DMS 273 treated with DMSO at 0.1 percent for 48 hours (cell line): Measurements from ENCODE around the gene GRIN1.
A peak's percentile ranks its signal among the peaks of the same experiment; 100 is the strongest.

Source experiments
- DNase-seq: peaks from one replicate; lab custom pipeline; 2025; lab: John Stamatoyannopoulos, UW

The GRIN1 gene

DNA sequence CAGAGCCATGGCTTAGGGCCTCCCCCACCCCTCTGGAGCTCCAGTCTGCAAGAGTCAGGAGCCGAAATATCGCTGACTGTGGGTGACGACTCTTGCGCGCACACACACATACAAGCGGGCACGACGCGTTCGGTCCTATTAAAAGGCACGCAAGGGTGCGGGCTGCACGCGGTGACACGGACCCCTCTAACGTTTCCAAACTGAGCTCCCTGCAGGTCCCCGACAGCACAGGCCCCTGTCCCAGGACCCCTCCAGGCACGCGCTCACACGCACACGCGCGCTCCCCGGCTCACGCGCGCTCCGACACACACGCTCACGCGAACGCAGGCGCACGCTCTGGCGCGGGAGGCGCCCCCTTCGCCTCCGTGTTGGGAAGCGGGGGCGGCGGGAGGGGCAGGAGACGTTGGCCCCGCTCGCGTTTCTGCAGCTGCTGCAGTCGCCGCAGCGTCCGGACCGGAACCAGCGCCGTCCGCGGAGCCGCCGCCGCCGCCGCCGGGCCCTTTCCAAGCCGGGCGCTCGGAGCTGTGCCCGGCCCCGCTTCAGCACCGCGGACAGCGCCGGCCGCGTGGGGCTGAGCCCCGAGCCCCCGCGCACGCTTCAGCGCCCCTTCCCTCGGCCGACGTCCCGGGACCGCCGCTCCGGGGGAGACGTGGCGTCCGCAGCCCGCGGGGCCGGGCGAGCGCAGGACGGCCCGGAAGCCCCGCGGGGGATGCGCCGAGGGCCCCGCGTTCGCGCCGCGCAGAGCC lies at the start of gene GRIN1:
Gene GRIN1 (plus strand): TSS at position 433 of the 746 bp plus-strand sequence. CDS start 333 bp downstream, outside the sequence.
- DNase-seq, result no peak

DNA sequence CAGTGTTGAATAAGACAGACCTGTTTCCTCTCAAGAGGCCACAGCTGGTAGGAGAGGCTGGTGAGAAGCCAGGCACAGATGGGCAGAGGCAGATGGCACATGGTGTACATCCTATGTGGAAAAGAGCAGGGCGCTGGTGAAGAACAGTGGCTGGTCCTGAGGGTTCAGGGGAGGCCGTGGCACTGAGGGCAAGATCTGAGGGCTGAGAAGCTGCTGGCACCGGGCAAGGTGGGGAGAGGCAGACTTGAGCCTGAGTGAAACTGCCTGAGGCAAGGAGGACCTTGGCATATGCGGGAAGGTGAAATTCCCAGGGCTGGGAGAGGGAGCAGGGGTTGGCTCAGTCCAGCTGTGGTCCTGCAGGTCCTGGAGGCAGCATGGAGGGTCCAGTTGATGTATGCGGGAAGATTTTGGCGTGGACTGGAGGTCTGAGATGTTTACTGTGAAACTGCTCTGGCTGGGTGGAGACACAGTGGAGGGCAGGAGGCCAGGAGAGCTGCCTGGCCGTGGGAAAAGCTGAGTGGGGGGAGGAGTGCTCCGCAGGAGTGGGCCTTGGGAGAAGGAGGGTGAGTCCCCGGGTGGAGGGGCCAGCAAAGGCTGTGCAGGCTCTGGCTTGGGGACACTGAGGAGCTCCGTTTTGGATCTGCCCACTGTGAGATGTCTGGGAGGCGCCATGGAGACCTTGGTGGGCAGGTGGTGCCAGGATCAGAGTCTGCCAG lies 49.6 kb upstream of the GRIN1 start:
- peak; percentile 64 for DNase-seq

DNA sequence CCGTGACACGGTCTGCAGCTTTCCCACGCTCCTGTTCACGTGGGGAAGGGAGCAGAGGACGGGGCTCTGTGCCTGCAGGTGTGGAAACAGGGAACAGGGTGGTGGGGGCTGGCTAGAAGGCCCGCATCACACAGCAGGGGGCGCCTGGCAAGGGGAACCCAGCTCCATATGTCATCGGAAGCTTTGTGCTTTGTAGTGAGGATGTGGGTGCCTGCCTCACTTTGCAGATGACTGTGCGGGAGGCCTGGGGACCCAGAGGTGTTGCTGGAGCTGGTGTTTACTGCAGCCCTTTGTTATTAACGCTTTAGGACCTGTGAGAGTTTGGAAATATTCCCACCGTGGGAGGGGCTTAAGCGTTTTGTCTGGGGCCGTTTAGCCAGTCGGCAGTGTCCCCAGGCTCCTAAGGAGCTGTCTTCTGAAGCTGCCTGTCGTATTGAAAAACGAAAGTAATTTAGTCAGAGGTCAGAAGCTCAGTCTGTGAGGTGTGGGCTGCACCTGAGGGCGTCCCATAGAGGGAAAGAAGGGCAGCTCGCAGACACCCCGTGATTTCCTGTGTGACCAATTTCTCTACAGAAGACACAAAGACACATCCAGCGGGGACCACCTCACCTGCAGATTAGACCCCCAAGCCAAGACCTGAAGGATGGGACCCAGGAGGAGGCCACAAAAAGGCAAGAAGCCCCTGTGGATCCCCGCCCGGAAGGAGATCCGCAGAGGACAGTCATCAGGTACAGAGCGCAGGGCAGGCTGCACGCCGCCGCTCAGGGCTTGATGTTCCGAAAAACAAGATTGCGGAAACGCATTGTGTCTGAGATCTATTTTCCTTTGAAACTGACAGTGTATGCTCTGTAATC lies 43.1 kb upstream of the GRIN1 start:
- no peak for DNase-seq

DNA sequence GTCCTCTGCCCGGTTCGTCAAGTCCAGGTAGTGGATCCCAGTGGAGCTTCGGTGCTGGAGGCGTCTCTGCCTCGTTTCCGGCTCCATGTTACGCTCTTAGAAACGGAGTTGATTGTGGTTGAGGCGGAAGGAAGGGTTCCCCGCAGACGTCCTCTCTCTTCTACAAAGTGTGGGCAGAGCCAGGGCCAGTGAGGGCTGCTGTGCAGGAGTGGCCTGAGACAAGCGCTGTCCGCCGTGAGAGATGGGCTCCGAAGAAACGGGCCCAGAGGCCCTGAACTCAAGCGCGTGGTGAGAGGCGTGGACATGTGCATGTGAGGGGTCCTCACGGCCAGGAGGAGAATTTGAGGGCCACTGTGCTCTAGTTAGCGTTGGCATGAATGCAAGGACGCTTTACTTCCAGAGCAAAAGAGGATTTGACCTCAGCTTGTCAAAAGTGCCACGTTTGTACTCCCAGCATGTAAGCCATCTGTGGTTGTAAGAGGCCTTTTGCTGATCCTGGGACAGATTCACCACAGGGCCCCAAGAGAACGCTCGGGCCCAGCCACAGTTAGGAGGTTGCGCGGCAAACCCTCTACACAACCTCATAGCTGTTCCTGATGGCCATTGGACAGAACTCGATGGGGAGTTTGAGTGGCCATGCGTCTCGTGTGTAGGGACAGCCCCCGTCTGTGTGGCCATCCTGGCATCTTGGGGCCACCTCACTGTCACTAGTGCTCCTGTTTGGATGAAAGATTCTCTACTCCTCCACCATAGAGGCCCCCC lies 42.0 kb upstream of the GRIN1 start:
- DNase-seq, result no peak

DNA sequence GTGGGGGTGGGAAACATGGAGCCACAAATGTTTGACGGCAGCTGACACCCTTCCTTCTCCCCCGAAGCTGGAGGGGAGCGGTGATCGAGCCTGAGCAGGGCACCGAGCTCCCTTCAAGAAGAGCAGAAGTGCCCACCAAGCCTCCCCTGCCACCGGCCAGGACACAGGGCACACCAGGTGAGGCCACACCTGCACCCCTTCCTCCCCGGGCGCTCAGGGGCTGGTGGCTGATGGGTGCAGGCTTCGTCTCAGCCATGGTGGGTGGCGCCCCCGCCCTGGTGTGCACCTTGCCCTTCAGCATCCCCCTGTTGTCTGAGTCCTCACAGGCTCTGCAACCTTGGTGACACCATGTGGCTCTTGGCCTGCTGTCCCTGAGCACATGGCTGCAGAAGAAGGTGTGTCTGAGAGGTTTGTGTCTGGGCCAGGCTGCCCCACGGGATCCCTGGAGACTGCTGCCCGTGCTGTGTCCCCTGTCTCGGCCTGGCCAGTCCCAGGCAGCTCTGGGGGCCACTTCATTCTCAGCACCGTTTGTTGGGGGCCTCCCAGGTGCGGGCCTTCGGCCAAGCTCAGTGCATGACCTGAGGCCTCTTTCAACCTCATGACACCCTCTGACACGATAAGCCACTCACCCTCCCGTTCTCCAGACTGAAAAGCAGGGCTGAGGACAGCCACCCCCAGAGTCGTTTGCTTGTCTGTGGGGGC lies 41.0 kb upstream of the GRIN1 start:
- DNase-seq, result no peak

DNA sequence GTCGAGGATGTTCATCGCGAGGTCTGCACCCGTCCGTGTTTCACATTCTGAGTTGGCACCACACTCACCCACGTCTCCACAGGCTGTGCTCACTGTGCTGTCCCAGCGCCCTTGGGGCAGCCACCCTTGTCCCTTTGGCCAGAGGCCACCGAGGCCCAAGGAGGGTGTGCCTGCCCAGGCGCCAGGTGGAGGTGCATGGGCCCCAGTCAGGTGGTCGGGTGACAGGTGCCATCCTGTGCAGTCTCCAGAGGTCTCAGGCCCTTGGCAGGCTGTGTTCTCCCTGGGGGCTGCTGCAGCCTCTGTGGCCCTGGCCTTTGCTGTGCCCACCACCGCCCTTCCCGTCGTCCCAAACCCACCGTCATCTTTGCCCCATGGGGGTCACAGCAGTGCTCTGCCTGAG lies 39.7 kb upstream of the GRIN1 start:
- no peak for DNase-seq

DNA sequence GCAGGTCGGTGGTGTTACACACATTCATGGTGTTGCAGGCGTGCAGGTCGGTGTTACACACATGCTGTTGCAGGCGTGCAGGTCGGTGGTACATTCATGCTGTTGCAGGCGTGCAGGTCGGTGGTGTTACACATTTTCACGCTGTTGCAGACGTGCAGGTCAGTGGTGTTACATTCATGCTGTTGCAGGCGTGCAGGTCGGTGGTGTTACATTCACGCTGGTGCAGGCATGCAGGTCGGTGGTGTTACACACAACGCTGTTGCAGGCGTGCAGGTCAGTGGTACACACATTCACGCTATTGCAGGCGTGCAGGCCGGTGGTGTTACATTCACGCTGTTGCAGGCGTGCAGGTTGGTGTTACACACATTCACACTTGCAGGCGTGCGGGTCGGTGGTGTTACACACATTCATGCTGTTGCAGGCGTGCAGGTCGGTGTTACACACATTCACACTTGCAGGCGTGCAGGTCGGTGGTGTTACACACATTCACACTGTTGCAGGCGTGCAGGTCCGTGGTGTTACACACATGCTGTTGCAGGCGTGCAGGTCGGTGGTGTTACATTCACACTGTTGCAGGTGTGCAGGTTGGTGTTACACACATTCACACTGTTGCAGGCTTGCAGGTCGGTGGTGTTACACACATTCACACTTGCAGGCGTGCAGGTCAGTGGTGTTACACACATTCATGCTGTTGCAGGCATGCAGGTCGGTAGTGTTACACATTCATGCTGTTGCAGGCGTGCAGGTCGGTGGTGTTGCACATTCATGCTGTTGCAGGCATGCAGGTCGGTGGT lies 35.6 kb upstream of the GRIN1 start:
- no peak for DNase-seq

DNA sequence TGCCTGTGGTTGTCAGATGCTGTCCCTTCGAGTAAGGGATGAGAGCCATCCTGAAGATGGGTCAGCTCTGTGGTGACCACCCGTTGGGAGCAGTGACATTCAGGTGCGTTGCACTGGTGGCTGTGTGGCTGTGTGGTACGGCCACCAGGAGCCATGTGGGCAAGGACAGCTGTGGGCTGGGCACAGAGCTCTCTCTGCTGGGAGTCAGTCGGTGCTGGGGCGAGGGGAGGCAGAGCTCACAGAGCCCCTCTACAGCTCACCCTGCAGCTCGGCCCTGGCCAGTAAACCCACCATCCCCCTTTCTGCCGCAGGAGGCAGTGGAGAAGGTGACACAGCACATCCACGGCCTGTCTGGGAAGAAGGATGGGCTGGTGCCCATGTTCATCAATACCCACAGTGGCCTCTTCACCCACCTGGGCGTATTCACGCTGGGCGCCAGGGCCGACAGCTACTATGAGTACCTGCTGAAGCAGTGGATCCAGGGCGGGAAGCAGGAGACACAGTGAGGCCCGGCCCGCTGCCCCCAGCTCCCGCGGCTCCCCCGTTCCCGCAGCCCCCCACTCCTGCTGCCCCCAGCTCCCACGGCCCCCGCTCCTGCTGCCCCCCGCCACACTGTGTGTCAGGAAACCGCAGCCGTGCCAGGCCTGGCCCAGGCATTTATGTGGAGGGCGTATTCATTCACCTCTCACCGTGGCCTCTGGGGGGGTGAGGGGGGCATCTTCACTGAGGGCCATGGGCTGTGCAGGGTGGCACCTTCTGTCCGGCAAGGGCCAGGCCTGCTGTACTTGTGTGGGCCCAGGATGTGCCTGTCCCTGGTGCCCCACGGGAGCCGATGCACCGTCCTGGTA lies 32.9 kb upstream of the GRIN1 start:
- no peak for DNase-seq

DNA sequence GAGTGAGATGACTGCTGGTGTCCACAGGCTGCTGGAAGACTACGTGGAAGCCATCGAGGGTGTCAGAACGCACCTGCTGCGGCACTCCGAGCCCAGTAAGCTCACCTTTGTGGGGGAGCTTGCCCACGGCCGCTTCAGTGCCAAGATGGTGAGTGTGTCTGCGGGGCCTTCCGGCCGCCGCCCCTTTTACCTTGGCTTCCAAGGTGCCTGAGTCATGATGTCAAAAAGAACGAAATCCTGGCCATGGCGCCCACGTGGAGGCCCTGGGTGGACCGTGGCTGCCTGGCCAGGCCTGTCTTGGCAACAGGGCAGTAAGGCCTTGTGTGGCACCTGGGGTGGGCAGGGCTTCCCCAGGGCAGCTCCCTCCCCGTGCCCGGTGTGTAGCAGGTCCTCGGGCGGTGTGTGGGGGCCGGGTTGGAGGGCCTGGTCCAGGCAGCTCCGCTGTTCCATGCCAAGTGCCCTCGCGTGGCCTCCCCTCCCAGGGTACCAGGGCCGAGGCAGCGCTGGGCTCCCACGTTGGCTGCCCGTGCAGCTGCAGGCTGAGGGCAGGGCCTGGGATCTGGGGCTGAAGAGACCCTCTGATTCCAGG lies 32.2 kb upstream of the GRIN1 start:
- no peak for DNase-seq

DNA sequence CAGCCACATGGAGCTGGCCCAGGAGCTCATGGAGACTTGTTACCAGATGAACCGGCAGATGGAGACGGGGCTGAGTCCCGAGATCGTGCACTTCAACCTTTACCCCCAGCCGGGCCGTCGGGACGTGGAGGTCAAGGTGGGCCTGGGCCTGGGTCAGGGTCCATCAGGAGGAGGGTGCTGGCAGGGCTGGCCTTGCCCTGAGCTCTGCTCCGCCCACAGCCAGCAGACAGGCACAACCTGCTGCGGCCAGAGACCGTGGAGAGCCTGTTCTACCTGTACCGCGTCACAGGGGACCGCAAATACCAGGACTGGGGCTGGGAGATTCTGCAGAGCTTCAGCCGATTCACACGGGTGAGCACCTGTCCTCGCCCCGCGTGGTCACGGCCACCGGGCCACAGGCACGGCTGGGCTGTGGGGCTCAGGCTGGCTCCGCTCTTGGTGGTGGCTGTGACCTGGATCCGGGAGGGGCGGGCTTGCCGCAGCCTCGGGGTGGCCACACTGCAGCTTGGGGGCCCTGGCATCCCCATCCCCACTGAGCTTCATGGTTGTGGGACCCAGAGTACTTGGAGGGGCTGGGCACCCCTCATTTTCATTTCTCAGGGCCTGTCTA lies 31.5 kb upstream of the GRIN1 start:
- DNase-seq, result no peak

DNA sequence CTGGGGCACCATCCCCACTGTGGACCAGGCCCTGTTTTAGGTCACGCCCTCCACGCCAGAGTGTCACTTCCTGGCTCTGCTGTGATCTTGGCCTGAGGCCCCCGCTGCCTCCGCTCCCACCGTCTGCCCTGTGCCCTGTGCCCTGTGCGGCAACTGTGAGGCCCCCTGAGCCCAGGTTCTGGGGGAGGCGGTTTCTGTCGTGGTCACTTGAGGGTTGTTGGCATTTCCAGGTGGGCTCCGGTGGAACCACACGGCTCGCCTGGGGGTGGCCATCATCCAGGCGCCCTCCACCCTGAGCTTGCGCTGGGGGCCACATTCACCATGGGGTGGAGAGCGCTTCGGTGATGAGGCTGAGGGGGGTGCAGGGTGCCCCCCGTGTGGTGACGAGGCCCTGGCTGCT lies 31.0 kb upstream of the GRIN1 start:
- no peak for DNase-seq

DNA sequence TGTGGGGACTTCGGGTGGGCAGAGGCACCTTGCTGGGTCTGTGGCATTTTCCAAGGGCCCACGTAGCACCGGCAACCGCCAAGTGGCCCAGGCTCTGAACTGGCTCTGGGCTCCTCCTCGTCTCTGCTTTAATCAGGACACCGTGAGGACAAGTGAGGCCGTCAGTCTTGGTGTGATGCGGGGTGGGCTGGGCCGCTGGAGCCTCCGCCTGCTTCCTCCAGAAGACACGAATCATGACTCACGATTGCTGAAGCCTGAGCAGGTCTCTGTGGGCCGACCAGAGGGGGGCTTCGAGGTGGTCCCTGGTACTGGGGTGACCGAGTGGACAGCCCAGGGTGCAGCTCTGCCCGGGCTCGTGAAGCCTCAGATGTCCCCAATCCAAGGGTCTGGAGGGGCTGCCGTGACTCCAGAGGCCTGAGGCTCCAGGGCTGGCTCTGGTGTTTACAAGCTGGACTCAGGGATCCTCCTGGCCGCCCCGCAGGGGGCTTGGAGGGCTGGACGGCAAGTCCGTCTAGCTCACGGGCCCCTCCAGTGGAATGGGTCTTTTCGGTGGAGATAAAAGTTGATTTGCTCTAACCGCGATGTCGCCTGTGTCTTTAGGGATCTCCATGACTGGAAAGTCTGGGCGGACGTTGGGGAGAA lies 30.2 kb upstream of the GRIN1 start:
- DNase-seq, result no peak

DNA sequence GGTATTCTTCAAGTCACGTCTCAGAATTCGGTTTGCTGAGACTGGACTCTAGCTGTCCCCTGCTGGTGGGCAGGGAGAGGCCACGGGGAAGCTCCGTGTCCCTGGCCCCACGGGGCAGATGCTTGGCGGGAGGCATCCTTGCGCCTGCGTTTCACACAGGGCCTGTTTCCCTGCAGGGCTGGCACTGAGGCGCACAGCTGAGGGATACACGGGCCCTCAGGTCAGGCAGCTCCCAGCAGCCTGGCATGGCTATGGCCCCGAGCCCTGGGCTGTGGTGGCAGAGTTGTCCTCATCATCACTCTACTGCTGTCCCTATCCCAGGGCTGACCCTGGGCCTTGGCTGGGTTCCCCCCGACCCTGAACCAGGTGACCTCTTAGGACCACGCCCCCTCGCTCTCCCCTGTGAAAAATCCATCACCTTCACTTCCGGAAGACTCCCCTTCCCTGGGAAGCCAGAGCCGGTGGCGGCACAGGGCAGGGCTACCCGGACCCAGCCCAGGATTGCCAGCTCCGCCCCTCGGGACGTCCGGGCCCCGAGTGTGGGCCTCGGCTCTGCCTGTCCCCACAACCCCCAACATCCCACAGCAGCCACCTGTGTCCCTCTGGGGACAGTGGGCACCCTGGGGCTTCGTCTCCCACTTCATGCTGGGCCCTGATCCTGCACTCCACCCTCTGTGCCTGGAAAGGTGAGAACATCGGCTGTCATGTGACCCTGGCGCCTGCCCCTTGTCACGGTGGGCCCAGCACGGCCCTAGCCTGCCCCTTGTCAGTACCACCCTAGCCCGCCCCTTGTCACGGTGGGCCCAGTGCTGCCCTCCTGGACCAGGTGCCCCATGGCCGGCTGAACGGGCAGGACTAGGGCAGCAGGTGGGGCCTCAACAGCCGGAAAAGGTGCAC lies 29.5 kb upstream of the GRIN1 start:
- DNase-seq, result no peak

DNA sequence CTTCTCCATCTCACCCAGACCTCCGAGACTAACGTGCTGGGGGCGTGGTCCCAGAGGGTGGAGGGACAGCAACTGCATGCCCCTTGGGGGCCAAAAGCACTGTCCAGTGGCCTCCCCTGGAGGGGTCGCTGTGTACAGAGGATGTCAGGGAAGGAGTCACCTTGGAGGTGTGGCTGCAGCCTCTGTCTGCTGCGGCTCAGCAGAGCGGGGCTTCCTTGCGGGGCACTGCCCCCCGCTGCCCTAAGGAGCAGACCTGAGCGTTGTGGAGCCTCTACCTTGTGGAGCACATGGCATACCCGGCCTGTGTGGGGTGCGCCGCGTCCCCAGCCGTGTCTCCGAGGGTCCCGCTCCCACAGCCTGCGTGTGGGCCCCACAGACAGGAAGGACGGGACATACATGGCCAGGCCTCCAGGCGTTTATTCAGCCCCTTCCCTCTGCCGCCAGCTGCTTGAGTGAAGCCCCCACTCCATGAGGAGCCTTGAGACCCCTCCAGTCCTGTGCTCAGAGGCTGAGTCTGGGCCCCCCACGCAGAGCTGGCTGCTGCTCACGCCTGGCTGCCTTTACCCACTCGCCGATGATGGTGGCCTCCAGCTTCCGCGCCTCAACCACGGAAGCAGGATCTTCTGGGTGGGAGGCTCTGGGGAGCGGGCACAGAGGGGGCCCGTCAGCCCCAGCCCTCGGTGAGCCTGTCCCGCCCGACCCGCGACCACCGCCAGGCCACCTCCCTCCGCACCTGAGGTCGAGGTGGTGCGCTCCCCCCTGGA lies 28.6 kb upstream of the GRIN1 start:
- no peak for DNase-seq

DNA sequence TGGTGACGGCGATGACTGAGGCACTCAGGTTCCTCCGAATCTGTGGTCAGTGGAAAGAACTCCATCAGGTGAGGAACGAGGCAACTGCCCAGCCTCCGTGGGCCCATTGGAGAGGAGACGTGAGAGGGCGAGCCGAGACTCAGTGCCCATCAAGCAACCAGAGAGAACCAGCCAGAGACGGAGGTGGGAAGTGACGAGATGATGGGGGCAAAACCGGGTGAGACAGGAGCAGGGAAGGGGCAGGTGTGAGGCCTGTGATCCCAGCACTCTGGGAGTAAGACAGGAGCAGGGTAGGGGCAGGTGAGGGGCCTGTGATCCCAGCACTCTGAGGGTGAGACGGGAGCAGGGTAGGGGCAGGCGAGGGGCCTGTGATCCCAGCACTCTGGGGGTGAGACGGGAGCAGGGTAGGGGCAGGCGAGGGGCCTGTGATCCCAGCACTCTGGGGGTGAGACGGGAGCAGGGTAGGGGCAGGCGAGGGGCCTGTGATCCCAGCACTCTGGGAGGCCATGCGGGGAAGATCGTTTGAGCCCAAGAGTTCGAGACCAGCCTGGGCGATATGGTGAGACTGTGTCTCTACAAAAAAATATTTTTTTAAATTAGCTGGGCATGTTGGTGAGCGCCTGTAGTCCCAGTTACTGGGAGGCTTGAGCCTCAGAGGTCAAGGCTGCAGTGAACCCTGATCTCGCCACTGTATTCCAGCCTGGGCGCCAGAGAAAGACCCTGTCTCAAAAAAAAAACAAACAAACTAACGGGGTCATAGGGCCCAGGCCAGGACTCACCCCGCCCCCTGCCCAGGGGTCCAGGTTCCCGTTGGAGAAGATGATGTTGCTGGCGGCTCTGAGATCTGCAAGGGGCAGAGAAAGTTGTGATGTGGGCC lies 27.8 kb upstream of the GRIN1 start:
- DNase-seq, result no peak
